ENCODE results near the gene SLC12A5. TPM values are rescaled to one million over a fixed set of nuclear protein-coding genes. Genes with fewer than 3 reads are reported as not detected.

SLC12A5 gene
- total RNA-seq, 4 donors from 2014 or later, result not detected

- peaks cover 100% of the 10 kb centered on the region for H3K27me3 ChIP-seq
- 42 to 60% methylated on average over 2 to 6 of the region's 10 CpGs for whole genome bisulfite sequencing, 2 donors (ENCODE audit: low coverage in 1 of 2)
Measured at GRCh38 chr20:46012921-46013320, 16.1 kb upstream of the SLC12A5 start.

GRCh38 chr20:46013322-46013828, 15.6 kb upstream of the SLC12A5 start:
- Histone ChIP-seq H3K27me3 (peaks cover 100% of the 10 kb centered on the region), H3K4me3 (no peak overlapping the region), H3K9me3 (no peaks in the 10 kb centered on the region)

More at GRCh38 chr20:46012921-46013320, 16.1 kb upstream of the SLC12A5 start:
- no peak overlapping the region for H3K27ac ChIP-seq
- no peak overlapping the region for H3K4me3 ChIP-seq
- ATAC-seq, result no peak
- H3K36me3 ChIP-seq, result no peaks in the 10 kb centered on the region
- H3K4me1 ChIP-seq, result peaks cover 0 to 19% (median 12%) of the 10 kb centered on the region in 3 donors
- TF ChIP-seq EP300 (IDR thresholded peaks at IDR 0.05) (no peak), CTCF (IDR thresholded peaks at IDR 0.05) (no peak), POLR2AphosphoS5 (IDR thresholded peaks at IDR 0.05) (no peak), POLR2A (IDR thresholded peaks at IDR 0.05) (no peak)
- H3K9me3 ChIP-seq, result no peaks in the 10 kb centered on the region

GRCh38 chr20:46013829-46014516, 15.0 kb upstream of the SLC12A5 start:
- no peak overlapping the region for H3K27ac ChIP-seq
- H3K4me1 ChIP-seq, result peaks cover 0 to 19% (median 12%) of the 10 kb centered on the region in 3 donors
- H3K9me3 ChIP-seq, result no peaks in the 10 kb centered on the region
- TF ChIP-seq POLR2AphosphoS5 (IDR thresholded peaks at IDR 0.05) (no peak), CTCF (IDR thresholded peaks at IDR 0.05) (peak in 3 of 4 experiments; percentile 64 to 81 (median 72))
- ATAC-seq, result peak; percentile 60
- peak overlapping the region in 1 of 2 donors; percentile 10 for H3K4me3 ChIP-seq
- no peaks in the 10 kb centered on the region for H3K36me3 ChIP-seq
- H3K27me3 ChIP-seq, result peaks cover 100% of the 10 kb centered on the region
- WGBS, 2 donors (ENCODE audit: low coverage in 1 of 2), result 0% methylated on average over 2 to 5 of the region's 67 CpGs

More at GRCh38 chr20:46013322-46013828, 15.6 kb upstream of the SLC12A5 start:
- H3K4me1 ChIP-seq, result peaks cover 0 to 19% (median 12%) of the 10 kb centered on the region in 3 donors
- WGBS, 2 donors (ENCODE audit: low coverage in 1 of 2), result 6% methylated on average over 6 of the region's 29 CpGs; no CpG with 5 or more reads in 1 of the 2 donors
- H3K36me3 ChIP-seq, result no peaks in the 10 kb centered on the region
- H3K27ac ChIP-seq, result no peak overlapping the region
- TF ChIP-seq EP300 (IDR thresholded peaks at IDR 0.05) (no peak), CTCF (IDR thresholded peaks at IDR 0.05) (no peak), POLR2AphosphoS5 (IDR thresholded peaks at IDR 0.05) (no peak), POLR2A (IDR thresholded peaks at IDR 0.05) (no peak)
- ATAC-seq, result no peak

- no peak overlapping the region for H3K4me3 ChIP-seq
- ATAC-seq, result no peak
- no peaks in the 10 kb centered on the region for H3K9me3 ChIP-seq
- no peak overlapping the region for H3K27ac ChIP-seq
- WGBS, 2 donors (ENCODE audit: low coverage in 1 of 2), result 60 to 62% methylated on average over 4 to 7 of the region's 7 CpGs
- H3K36me3 ChIP-seq, result no peaks in the 10 kb centered on the region
- H3K27me3 ChIP-seq, result peaks cover 100% of the 10 kb centered on the region
- TF ChIP-seq POLR2AphosphoS5 (IDR thresholded peaks at IDR 0.05), result no peak
- TF ChIP-seq CTCF (IDR thresholded peaks at IDR 0.05), result no peak
- TF ChIP-seq POLR2A (IDR thresholded peaks at IDR 0.05), result no peak
- no peak for TF ChIP-seq EP300 (IDR thresholded peaks at IDR 0.05)
- peaks cover 0 to 19% (median 12%) of the 10 kb centered on the region in 3 donors for H3K4me1 ChIP-seq
Measured at GRCh38 chr20:46014517-46015396, 14.3 kb upstream of the SLC12A5 start.

Measured in gastroesophageal sphincter (tissue), 4 donors.